ENCODE measurements around the gene UBA6. TPM values are rescaled to one million over a fixed set of nuclear protein-coding genes. Genes with fewer than 3 reads are reported as not detected.

Gene UBA6
- total and polyA plus RNA-seq, 9 of the 15 experiments (the other 6 are each of a cell fraction or from before 2014, with no cell fraction given), result 22.9 to 139 (median 94.6) TPM

GRCh38 chr4:67719953-67720617 is 19.1 kb upstream of the UBA6 start (continued):
- TF ChIP-seq DDX20 (tag; IDR thresholded peaks at IDR 0.05; ENCODE audit: low read depth) (no peak), SNAPC5 (CRISPR knock-in tag; IDR thresholded peaks at IDR 0.05) (no peak), ZNF140 (CRISPR knock-in tag; IDR thresholded peaks at IDR 0.05) (no peak), CCAR2 (IDR thresholded peaks at IDR 0.05; ENCODE audit: low read depth, low read length) (no peak), POLR3A (IDR thresholded peaks at IDR 0.05; ENCODE audit: borderline replicate concordance, extremely low read depth, insufficient read depth, insufficient read length) (no peak), ZNF134 (CRISPR knock-in tag; conservative IDR thresholded peaks at IDR 0.05) (no peak), ZNF12 (CRISPR knock-in tag; IDR thresholded peaks at IDR 0.05) (no peak), MTF1 (CRISPR knock-in tag; IDR thresholded peaks at IDR 0.05; ENCODE audit: borderline replicate concordance) (no peak), ZNF124 (CRISPR knock-in tag; IDR thresholded peaks at IDR 0.05) (no peak), SETDB1 (IDR thresholded peaks at IDR 0.05; ENCODE audit: low read length) (no peak), CREB1 (IDR thresholded peaks at IDR 0.05) (no peak), CREB1 (CRISPR knock-in tag; IDR thresholded peaks at IDR 0.05) (no peak), MED1 (CRISPR knock-in tag; IDR thresholded peaks at IDR 0.05; ENCODE audit: borderline replicate concordance) (no peak), MLX (CRISPR knock-in tag; conservative IDR thresholded peaks at IDR 0.05) (no peak), POLR2AphosphoS2 (IDR thresholded peaks at IDR 0.05; ENCODE audit: low read length) (no peak), FOXM1 (IDR thresholded peaks at IDR 0.05; ENCODE audit: low read depth) (no peak), FOXM1 (CRISPR knock-in tag; IDR thresholded peaks at IDR 0.05; ENCODE audit: low read depth) (no peak), ZC3H8 (IDR thresholded peaks at IDR 0.05) (no peak)
- TF ChIP-seq, protein P1, sequence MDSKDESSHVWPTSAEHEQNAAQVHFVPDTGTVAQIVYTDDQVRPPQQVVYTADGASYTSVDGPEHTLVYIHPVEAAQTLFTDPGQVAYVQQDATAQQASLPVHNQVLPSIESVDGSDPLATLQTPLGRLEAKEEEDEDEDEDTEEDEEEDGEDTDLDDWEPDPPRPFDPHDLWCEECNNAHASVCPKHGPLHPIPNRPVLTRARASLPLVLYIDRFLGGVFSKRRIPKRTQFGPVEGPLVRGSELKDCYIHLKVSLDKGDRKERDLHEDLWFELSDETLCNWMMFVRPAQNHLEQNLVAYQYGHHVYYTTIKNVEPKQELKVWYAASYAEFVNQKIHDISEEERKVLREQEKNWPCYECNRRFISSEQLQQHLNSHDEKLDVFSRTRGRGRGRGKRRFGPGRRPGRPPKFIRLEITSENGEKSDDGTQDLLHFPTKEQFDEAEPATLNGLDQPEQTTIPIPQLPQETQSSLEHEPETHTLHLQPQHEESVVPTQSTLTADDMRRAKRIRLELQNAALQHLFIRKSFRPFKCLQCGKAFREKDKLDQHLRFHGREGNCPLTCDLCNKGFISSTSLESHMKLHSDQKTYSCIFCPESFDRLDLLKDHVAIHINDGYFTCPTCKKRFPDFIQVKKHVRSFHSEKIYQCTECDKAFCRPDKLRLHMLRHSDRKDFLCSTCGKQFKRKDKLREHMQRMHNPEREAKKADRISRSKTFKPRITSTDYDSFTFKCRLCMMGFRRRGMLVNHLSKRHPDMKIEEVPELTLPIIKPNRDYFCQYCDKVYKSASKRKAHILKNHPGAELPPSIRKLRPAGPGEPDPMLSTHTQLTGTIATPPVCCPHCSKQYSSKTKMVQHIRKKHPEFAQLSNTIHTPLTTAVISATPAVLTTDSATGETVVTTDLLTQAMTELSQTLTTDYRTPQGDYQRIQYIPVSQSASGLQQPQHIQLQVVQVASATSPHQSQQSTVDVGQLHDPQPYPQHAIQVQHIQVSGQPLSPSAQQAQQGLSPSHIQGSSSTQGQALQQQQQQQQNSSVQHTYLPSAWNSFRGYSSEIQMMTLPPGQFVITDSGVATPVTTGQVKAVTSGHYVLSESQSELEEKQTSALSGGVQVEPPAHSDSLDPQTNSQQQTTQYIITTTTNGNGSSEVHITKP (IDR thresholded peaks at IDR 0.05; ENCODE audit: partially characterized antibody), result no peak
- TF ChIP-seq, protein P2, sequence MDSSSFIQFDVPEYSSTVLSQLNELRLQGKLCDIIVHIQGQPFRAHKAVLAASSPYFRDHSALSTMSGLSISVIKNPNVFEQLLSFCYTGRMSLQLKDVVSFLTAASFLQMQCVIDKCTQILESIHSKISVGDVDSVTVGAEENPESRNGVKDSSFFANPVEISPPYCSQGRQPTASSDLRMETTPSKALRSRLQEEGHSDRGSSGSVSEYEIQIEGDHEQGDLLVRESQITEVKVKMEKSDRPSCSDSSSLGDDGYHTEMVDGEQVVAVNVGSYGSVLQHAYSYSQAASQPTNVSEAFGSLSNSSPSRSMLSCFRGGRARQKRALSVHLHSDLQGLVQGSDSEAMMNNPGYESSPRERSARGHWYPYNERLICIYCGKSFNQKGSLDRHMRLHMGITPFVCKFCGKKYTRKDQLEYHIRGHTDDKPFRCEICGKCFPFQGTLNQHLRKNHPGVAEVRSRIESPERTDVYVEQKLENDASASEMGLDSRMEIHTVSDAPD (CRISPR knock-in tag; IDR thresholded peaks at IDR 0.05), result no peak
- TF ChIP-seq, protein P3, sequence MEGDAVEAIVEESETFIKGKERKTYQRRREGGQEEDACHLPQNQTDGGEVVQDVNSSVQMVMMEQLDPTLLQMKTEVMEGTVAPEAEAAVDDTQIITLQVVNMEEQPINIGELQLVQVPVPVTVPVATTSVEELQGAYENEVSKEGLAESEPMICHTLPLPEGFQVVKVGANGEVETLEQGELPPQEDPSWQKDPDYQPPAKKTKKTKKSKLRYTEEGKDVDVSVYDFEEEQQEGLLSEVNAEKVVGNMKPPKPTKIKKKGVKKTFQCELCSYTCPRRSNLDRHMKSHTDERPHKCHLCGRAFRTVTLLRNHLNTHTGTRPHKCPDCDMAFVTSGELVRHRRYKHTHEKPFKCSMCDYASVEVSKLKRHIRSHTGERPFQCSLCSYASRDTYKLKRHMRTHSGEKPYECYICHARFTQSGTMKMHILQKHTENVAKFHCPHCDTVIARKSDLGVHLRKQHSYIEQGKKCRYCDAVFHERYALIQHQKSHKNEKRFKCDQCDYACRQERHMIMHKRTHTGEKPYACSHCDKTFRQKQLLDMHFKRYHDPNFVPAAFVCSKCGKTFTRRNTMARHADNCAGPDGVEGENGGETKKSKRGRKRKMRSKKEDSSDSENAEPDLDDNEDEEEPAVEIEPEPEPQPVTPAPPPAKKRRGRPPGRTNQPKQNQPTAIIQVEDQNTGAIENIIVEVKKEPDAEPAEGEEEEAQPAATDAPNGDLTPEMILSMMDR (IDR thresholded peaks at IDR 0.05 in 2 of 3, conservative IDR thresholded peaks at IDR 0.05 in 1 of 3; ENCODE audit: insufficient read depth in 2 of 3, low read depth in 1 of 3, low read length in 3 of 3), result no peak

Measured in K562 (cell line).